Endothelial cell of umbilical vein (primary cell): ENCODE measurements around the gene PLCXD1. TPM values are rescaled to one million over a fixed set of nuclear protein-coding genes. Genes with fewer than 3 reads are reported as not detected.

Experiments used
- BruUV-seq: library from RNA; stranded (reverse); fragments of 400-500 nt; replicated peaks from 2 replicates; lab custom pipeline; 2021; lab: Mats Ljungman, UMichigan
- CTCF ChIA-PET: fragments of 300-600, 350-600 bp; sonication (Branson Sonifier 250); formaldehyde crosslinking; loops from one replicate; lab custom pipeline; 2021; ENCODE audit warnings: antibody characterized with exemption, inconsistent platforms; lab: Charles Lee
- POLR2A ChIA-PET: fragments of 300-600, 350-600 bp; sonication (Branson Sonifier 250); formaldehyde crosslinking; loops from one replicate; lab custom pipeline; 2021; ENCODE audit warnings: antibody characterized with exemption, inconsistent platforms; lab: Charles Lee
- DNase-seq: peaks from one replicate; pipeline ENCODE4 v3.0.0-alpha.2; 2011; ENCODE audit warnings: low read depth, low spot score
- FAIRE-seq: peaks from 2 replicates; lab custom pipeline; 2011; peaks lifted over from hg19 to GRCh38; lab: Jason Lieb, UNC
- H2AFZ ChIP-seq: 2 replicates; pipeline ENCODE4 v1.6.0; 2012; ENCODE audit warnings: low read depth, low read length, control low read depth, inconsistent platforms
- H3K27ac ChIP-seq: 2 replicates; pipeline ENCODE4 v1.5.1; 2011; ENCODE audit warnings: low read depth, mild to moderate bottlenecking, control low read depth, low read length, moderate library complexity; ENCODE audit not compliant: insufficient read depth
- H3K27me3 ChIP-seq, 2 experiments: 2 replicates each; pipeline versions ENCODE4 v1.6.0 to v1.6.1; 2011; ENCODE audit warnings: low read length in 2 of 2, mixed read lengths in 1 of 2; ENCODE audit not compliant: control insufficient read depth in 2 of 2, insufficient read depth in 2 of 2
- H3K36me3 ChIP-seq, 2 experiments: 2 replicates in 1 of 2; 3 replicates in 1 of 2; pipeline ENCODE4 v1.5.1; 2011; ENCODE audit warnings: low read length in 2 of 2, mild to moderate bottlenecking in 1 of 2, moderate library complexity in 1 of 2; ENCODE audit not compliant: control insufficient read depth in 2 of 2, insufficient read depth in 2 of 2; ENCODE audit errors: extremely low read depth in 1 of 2
- H3K4me1 ChIP-seq: 3 replicates; pipeline ENCODE4 v1.5.1; 2011; ENCODE audit warnings: mild to moderate bottlenecking, low read length; ENCODE audit not compliant: control insufficient read depth, insufficient read depth; ENCODE audit errors: extremely low read depth
- H3K4me2 ChIP-seq: 2 replicates; pipeline ENCODE4 v1.6.1; 2011; ENCODE audit warnings: low read length, control low read depth, mixed read lengths; ENCODE audit not compliant: insufficient read depth
- H3K4me3 ChIP-seq, 3 experiments: fragments of 200-600 bp in 1 of 3; sonication (generic), shearing (Covaris generic) in 1 of 3; replicated peaks in 1 of 3; 2 replicates each; pipeline ENCODE4 v1.5.1; 2011 to 2016; ENCODE audit warnings: control low read depth in 3 of 3, low read length in 3 of 3, mild to moderate bottlenecking in 2 of 3, inconsistent platforms in 1 of 3, low read depth in 1 of 3, moderate library complexity in 1 of 3; ENCODE audit not compliant: insufficient read depth in 1 of 3
- H3K79me2 ChIP-seq: 2 replicates; pipeline ENCODE4 v1.6.0; 2012; ENCODE audit warnings: low read length, inconsistent platforms; ENCODE audit not compliant: control insufficient read depth, insufficient read depth
- H3K9ac ChIP-seq: replicated peaks from 2 replicates; pipeline ENCODE3; 2011; ENCODE audit warnings: low read length, control low read depth; ENCODE audit not compliant: insufficient read depth; ENCODE audit errors: extremely low read depth
- H3K9me1 ChIP-seq: replicated peaks from 3 replicates; pipeline ENCODE4 v1.6.0; 2011; ENCODE audit warnings: mild to moderate bottlenecking, low read length; ENCODE audit not compliant: control insufficient read depth, insufficient read depth; ENCODE audit errors: extremely low read depth
- H3K9me3 ChIP-seq: replicated peaks from 2 replicates; pipeline ENCODE4 v1.5.1; 2012; ENCODE audit warnings: low read length, inconsistent platforms; ENCODE audit not compliant: control insufficient read depth, insufficient read depth
- H4K20me1 ChIP-seq: replicated peaks from 2 replicates; pipeline ENCODE3; 2011; ENCODE audit warnings: mild to moderate bottlenecking, low read length; ENCODE audit not compliant: control insufficient read depth, insufficient read depth; ENCODE audit errors: extremely low read depth
- EZH2 ChIP-seq: IDR thresholded peaks from 2 replicates; pipeline ENCODE4 v1.6.1; 2012; ENCODE audit warnings: borderline replicate concordance, low read depth, mild to moderate bottlenecking, moderate library complexity, low read length, inconsistent platforms; ENCODE audit not compliant: severe bottlenecking
- FOS ChIP-seq: IDR thresholded peaks from 2 replicates; pipeline ENCODE4 v1.6.1; 2011; ENCODE audit warnings: mild to moderate bottlenecking, low read length, moderate library complexity, borderline replicate concordance; ENCODE audit not compliant: insufficient read depth
- GATA2 ChIP-seq: IDR thresholded peaks from 2 replicates; pipeline ENCODE4 v1.7.0; 2011; ENCODE audit warnings: low read depth, mild to moderate bottlenecking, moderate library complexity, mixed read lengths, low read length; ENCODE audit not compliant: insufficient read length, insufficient read depth
- JUN ChIP-seq: IDR thresholded peaks from 2 replicates; pipeline ENCODE4 v1.6.1; 2011; ENCODE audit warnings: borderline replicate concordance, low read depth; ENCODE audit not compliant: insufficient read length, insufficient read depth
- MYC ChIP-seq: IDR thresholded peaks from one replicate; pipeline ENCODE4 v1.6.1; 2011; ENCODE audit warnings: mild to moderate bottlenecking, low read depth, low read length
- POLR2A ChIP-seq: IDR thresholded peaks from 2 replicates; pipeline ENCODE4 v1.6.1; 2012; ENCODE audit warnings: low read depth, mild to moderate bottlenecking, control low read depth, low read length
- POLR2AphosphoS5 ChIP-seq: IDR thresholded peaks from 2 replicates; pipeline ENCODE4 v1.6.1; 2012; ENCODE audit warnings: low read depth, mild to moderate bottlenecking, control low read depth, low read length, moderate library complexity; ENCODE audit not compliant: insufficient read depth
- dilution Hi-C: fragments of 300-500 bp; cut with MboI; formaldehyde crosslinking; loops from one replicate; pipeline ENCODE4 v1.15.0; 2019; ENCODE audit warnings: low sequenced_read_pairs; ENCODE audit not compliant: extremely low pct_ligation_motif_present
- intact Hi-C: fragments of 100-400 bp; cut with micrococcal nuclease; formaldehyde crosslinking; loops from one replicate; pipeline ENCODE4 v1.10.0; 2022
- polyA plus RNA-seq, 4 experiments: library from polyadenylated mRNA; depleted of rRNA in 3 of 4; stranded (reverse) in 3 of 4; unstranded in 1 of 4; fragments of >200 nt; gene quantifications; 2 replicates each; pipeline versions ENCODE4 v1.2.1 to v1.2.3, GENCODE V29; 2011 to 2012; ENCODE audit warnings: missing spikeins in 1 of 4
- total RNA-seq: library from RNA; stranded (reverse); gene quantifications from 2 replicates; pipeline ENCODE4 v1.2.3, GENCODE V29; 2021
- TF ChIP-seq, protein P1 (sequence below): IDR thresholded peaks from 2 replicates; pipeline ENCODE4 v1.6.1; 2011; ENCODE audit not compliant: insufficient read depth, insufficient read length
- TF ChIP-seq, protein P2 (sequence below), 2 donors: IDR thresholded peaks; 1 replicate in 1 of 2; 2 replicates in 1 of 2; pipeline ENCODE4 v1.5.1; 2011; ENCODE audit warnings: low read length in 2 of 2, mild to moderate bottlenecking in 2 of 2, moderate library complexity in 2 of 2, control low read depth in 1 of 2, inconsistent platforms in 1 of 2, low read depth in 1 of 2; ENCODE audit not compliant: insufficient read depth in 1 of 2; ENCODE audit errors: extremely low read depth in 1 of 2

The PLCXD1 gene
- total and polyA plus RNA-seq, 2 donors (not counting 3 experiments of a cell fraction or from before 2014, with no cell fraction given): 11.7 to 16.8 TPM

DNA sequence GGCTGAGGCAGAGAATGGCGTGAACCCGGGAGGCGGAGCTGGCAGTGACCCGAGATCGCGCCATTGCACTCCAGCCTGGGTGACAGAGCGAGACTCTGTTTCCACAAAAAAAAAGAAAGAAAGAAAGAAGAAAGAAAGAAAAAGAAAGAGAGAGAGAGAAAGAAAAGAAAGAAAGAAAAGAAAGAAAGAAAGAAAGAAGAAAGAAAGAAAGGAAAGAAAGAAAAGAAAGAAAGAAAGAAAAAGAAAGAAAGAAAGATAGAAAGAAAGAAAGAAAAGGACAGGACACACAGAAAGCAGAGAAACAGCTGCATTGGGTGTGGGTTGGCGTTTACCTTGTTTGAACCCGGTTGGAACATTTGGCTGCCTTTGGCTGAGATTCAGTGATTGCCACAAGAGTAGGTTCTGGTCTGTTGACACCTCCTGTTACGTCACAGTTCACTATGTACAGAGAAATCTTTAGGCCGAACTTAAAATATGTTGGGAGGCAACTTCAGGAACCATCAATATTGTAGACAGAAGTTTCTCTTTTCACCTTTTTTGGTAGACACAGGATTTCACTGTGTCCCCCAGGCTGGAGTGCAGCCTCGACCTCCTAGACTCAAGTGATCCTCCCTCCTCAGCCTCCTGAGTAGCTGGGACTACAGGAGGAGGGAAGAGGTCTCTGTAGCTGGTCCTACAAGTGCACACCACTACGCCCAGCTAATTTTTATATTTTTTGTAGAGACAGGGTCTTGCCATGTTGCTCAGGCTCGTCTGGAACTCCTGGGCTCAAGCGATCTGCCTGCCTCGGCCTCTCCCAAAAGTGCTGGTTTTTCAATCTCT is 16.3 kb upstream of the PLCXD1 start:
- no peaks in the 10 kb centered on the region for H3K9me1 ChIP-seq
- H3K36me3 ChIP-seq: no peaks in the 10 kb centered on the region
- intact Hi-C loops: no loop called here
- no peaks in the 10 kb centered on the region for H3K79me2 ChIP-seq
- H2AFZ ChIP-seq: no peak overlapping the region
- H3K9ac ChIP-seq: no peak overlapping the region
- H3K9me3 ChIP-seq: no peaks in the 10 kb centered on the region
- H3K4me1 ChIP-seq: no peaks in the 10 kb centered on the region
- BruUV-seq: no TSS peak
- H4K20me1 ChIP-seq: no peaks in the 10 kb centered on the region
- ChIA-PET POLR2A (no interaction called here), CTCF (no interaction called here)
- no peak overlapping the region for H3K4me2 ChIP-seq
- no peak overlapping the region for H3K27ac ChIP-seq
- no peak for TF ChIP-seq POLR2AphosphoS5
- TF ChIP-seq, protein P1, sequence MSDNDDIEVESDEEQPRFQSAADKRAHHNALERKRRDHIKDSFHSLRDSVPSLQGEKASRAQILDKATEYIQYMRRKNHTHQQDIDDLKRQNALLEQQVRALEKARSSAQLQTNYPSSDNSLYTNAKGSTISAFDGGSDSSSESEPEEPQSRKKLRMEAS: no peak
- no peak for TF ChIP-seq POLR2A
- TF ChIP-seq MYC: no peak
- no peak for TF ChIP-seq EZH2
- TF ChIP-seq FOS: no peak
- TF ChIP-seq GATA2: no peak
- no peak for TF ChIP-seq JUN
- TF ChIP-seq, protein P2, sequence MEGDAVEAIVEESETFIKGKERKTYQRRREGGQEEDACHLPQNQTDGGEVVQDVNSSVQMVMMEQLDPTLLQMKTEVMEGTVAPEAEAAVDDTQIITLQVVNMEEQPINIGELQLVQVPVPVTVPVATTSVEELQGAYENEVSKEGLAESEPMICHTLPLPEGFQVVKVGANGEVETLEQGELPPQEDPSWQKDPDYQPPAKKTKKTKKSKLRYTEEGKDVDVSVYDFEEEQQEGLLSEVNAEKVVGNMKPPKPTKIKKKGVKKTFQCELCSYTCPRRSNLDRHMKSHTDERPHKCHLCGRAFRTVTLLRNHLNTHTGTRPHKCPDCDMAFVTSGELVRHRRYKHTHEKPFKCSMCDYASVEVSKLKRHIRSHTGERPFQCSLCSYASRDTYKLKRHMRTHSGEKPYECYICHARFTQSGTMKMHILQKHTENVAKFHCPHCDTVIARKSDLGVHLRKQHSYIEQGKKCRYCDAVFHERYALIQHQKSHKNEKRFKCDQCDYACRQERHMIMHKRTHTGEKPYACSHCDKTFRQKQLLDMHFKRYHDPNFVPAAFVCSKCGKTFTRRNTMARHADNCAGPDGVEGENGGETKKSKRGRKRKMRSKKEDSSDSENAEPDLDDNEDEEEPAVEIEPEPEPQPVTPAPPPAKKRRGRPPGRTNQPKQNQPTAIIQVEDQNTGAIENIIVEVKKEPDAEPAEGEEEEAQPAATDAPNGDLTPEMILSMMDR (IDR thresholded peaks at IDR 0.05; ENCODE audit: extremely low read depth in 1 of 2, insufficient read depth in 1 of 2, low read depth in 1 of 2, low read length in 2 of 2): no peak
- FAIRE-seq (no peak), DNase-seq (no peak)
- H3K27me3 ChIP-seq: no peaks in the 10 kb centered on the region
- no peak overlapping the region for H3K4me3 ChIP-seq
- dilution Hi-C loops: no loop called here
